OCI-LY7 (cell line): ENCODE data around the gene CLDN20. TPM values are rescaled to one million over a fixed set of nuclear protein-coding genes. Genes with fewer than 3 reads are reported as not detected.

ENCODE experiments used
- BruUV-seq: library from RNA; stranded (reverse); fragments of 400-500 nt; replicated peaks from 2 replicates; lab custom pipeline; 2021; lab: Mats Ljungman, UMichigan
- CTCF ChIA-PET: fragments of 300-600 bp; sonication (Branson Sonifier 250); formaldehyde crosslinking; loops from one replicate; lab custom pipeline; 2022; ENCODE audit warnings: antibody characterized with exemption; ENCODE audit not compliant: unreplicated experiment; lab: Charles Lee
- POLR2A ChIA-PET: fragments of 300-600 bp; sonication (Branson Sonifier 250); formaldehyde crosslinking; loops from one replicate; lab custom pipeline; 2022; ENCODE audit warnings: antibody characterized with exemption; lab: Charles Lee
- DNase-seq: peaks from one replicate; pipeline ENCODE4 v3.0.0-alpha.2; 2015; ENCODE audit warnings: low spot score
- H2AFZ ChIP-seq: fragments of 200-600 bp; sonication (generic), shearing (Covaris generic); 2 replicates; pipeline ENCODE4 v1.6.1; 2014; ENCODE audit warnings: mild to moderate bottlenecking, antibody characterized with exemption, low read length, moderate library complexity
- H3K27ac ChIP-seq: fragments of 200-600 bp; sonication (generic); 2 replicates; pipeline ENCODE4 v1.5.1; 2014; ENCODE audit warnings: mixed run types, low read depth, mild to moderate bottlenecking, moderate library complexity, low read length, inconsistent platforms; ENCODE audit not compliant: poor library complexity, severe bottlenecking
- H3K36me3 ChIP-seq: fragments of 200-600 bp; sonication (generic); 2 replicates; pipeline ENCODE4 v1.6.1; 2014; ENCODE audit warnings: mild to moderate bottlenecking, antibody characterized with exemption, low read length, moderate library complexity, mixed read lengths; ENCODE audit not compliant: insufficient read depth
- H3K4me1 ChIP-seq: fragments of 200-600 bp; sonication (generic); 2 replicates; pipeline ENCODE4 v1.5.1; 2014; ENCODE audit warnings: mild to moderate bottlenecking, low read length; ENCODE audit not compliant: insufficient read depth, poor library complexity, severe bottlenecking
- H3K4me2 ChIP-seq: fragments of 200-600 bp; sonication (generic); 2 replicates; pipeline ENCODE4 v1.6.1; 2014; ENCODE audit warnings: mild to moderate bottlenecking, low read length
- H3K4me3 ChIP-seq: fragments of 200-600 bp; sonication (generic); 2 replicates; pipeline ENCODE4 v1.5.1; 2014; ENCODE audit warnings: mild to moderate bottlenecking, low read depth, low read length; ENCODE audit not compliant: poor library complexity, severe bottlenecking
- H3K79me2 ChIP-seq: fragments of 200-600 bp; sonication (generic); 2 replicates; pipeline ENCODE4 v1.6.1; 2016; ENCODE audit warnings: low read depth, mild to moderate bottlenecking, low read length, moderate library complexity, mixed read lengths; ENCODE audit not compliant: insufficient read depth
- H3K9me2 ChIP-seq: fragments of 200-600 bp; sonication (generic); 2 replicates; pipeline ENCODE4 v1.6.1; 2016; ENCODE audit warnings: mild to moderate bottlenecking, low read length, mixed read lengths; ENCODE audit not compliant: insufficient read depth
- H3K9me3 ChIP-seq: fragments of 200-600 bp; sonication (generic); 2 replicates; pipeline ENCODE4 v1.6.1; 2014; ENCODE audit warnings: mild to moderate bottlenecking, mixed run types, low read length, mixed read lengths
- H4K20me1 ChIP-seq: fragments of 200-600 bp; sonication (generic); 2 replicates; pipeline ENCODE4 v1.6.1; 2014; ENCODE audit warnings: mild to moderate bottlenecking, antibody characterized with exemption, low read length, moderate library complexity, mixed read lengths; ENCODE audit not compliant: insufficient read depth
- CTCF ChIP-seq: fragments of 200-600 bp; sonication (generic); conservative IDR thresholded peaks from 2 replicates; pipeline ENCODE4 v1.5.1; 2014; ENCODE audit warnings: mild to moderate bottlenecking, antibody characterized with exemption, low read length, moderate library complexity, mixed read lengths
- EZH2phosphoT487 ChIP-seq: fragments of 200-600 bp; sonication (generic); IDR thresholded peaks from 2 replicates; pipeline ENCODE4 v1.6.1; 2018; ENCODE audit warnings: low read depth, borderline replicate concordance, mild to moderate bottlenecking, mixed run types, antibody characterized with exemption, low read length, moderate library complexity, mixed read lengths
- intact Hi-C: fragments of 100-400 bp; cut with micrococcal nuclease; formaldehyde crosslinking; loops from one replicate; pipeline ENCODE4 v1.10.0; 2022; ENCODE audit not compliant: unreplicated experiment
- total RNA-seq, 2 experiments: library from RNA; depleted of rRNA in 1 of 2; stranded (reverse); fragments of >200 nt in 1 of 2; shearing (Covaris generic) in 1 of 2; gene quantifications; 2 replicates each; pipeline ENCODE4 v1.2.3, GENCODE V29; 2014 to 2022

Gene CLDN20
- total RNA-seq, 2 experiments from 2014 or later, result not detected

- Histone ChIP-seq H2AFZ (no peak overlapping the region), H3K4me2 (no peak overlapping the region), H3K4me3 (no peak overlapping the region), H3K36me3 (peaks cover 88% of the 10 kb centered on the region), H3K4me1 (no peaks in the 10 kb centered on the region), H3K9me2 (no peaks in the 10 kb centered on the region), H3K9me3 (no peaks in the 10 kb centered on the region), H3K27ac (no peak overlapping the region), H3K79me2 (no peaks in the 10 kb centered on the region), H4K20me1 (no peaks in the 10 kb centered on the region)
- no peak for TF ChIP-seq EZH2phosphoT487
- TF ChIP-seq CTCF, result no peak
- DNase-seq, result no peak
- no TSS peak for BruUV-seq
- CTCF ChIA-PET, result no interaction called here
- intact Hi-C loops, result no loop called here
- POLR2A ChIA-PET, result no interaction called here
Measured at GRCh38 chr6:155290491-155290890, 26.7 kb downstream of the CLDN20 start.

DNA sequence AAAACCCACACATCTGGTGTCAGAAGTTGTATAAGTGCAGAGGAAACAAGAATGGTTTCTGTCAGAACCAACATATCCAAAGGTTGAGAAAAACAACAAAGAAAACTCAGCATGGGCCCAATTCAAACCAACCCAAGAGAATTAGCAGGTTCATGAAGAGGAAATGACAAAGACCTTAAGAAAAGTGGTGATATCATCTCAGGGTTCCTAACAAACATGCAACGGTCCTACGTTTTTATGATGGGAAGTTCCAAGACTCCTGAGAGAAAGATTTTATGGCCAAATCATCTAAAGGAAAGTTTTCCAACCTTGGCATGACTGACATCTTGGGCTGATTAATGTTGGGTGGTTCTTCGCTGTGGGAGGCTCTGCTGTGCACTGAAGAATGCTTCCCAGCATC is 27.5 kb downstream of the CLDN20 start:
- no peak overlapping the region for H3K27ac ChIP-seq
- CTCF ChIA-PET, result no interaction called here

More for the DNA sequence above, 27.5 kb downstream of the CLDN20 start:
- POLR2A ChIA-PET, result interaction anchor here (1.1 to 1.9 kb wide), 4 partner anchors 13 to 58 kb away, joined by 3 to 6 read pairs (median 4); no protein-coding TSS in a partner anchor
- H4K20me1 ChIP-seq, result no peaks in the 10 kb centered on the region
- no peaks in the 10 kb centered on the region for H3K4me1 ChIP-seq
- H3K79me2 ChIP-seq, result no peaks in the 10 kb centered on the region
- no peak for DNase-seq
- intact Hi-C loops, result no loop called here
- BruUV-seq, result no TSS peak
- no peaks in the 10 kb centered on the region for H3K9me3 ChIP-seq
- H3K36me3 ChIP-seq, result peaks cover 92% of the 10 kb centered on the region
- no peak overlapping the region for H3K4me3 ChIP-seq
- H3K4me2 ChIP-seq, result no peak overlapping the region
- no peak for TF ChIP-seq EZH2phosphoT487
- TF ChIP-seq CTCF, result no peak
- no peak overlapping the region for H2AFZ ChIP-seq
- H3K9me2 ChIP-seq, result no peaks in the 10 kb centered on the region
